Epithelial cell of proximal tubule (primary cell): ENCODE data around the gene ERC2. TPM values are rescaled to one million over a fixed set of nuclear protein-coding genes. Genes with fewer than 3 reads are reported as not detected.
"Not testable (repeated sequence)": the region's sequence is repeated elsewhere in the genome, so short reads cannot be mapped to it uniquely, and the experiment has no call there.

Source experiments
- DNase-seq: peaks from one replicate; pipeline ENCODE4 v3.0.0-alpha.2; 2011; ENCODE audit warnings: low read depth
- H3K4me3 ChIP-seq: 2 replicates; pipeline ENCODE4 v1.5.1; 2011; ENCODE audit warnings: low read depth, mild to moderate bottlenecking, low read length
- total RNA-seq: library from RNA; depleted of rRNA; stranded (reverse); fragments of >200 nt; gene quantifications from 2 replicates; pipeline ENCODE4 v1.2.3, GENCODE V29; 2015
- TF ChIP-seq, protein P1 (sequence below): conservative IDR thresholded peaks from 2 replicates; pipeline ENCODE4 v1.5.1; 2012; ENCODE audit warnings: low read depth, mild to moderate bottlenecking, low read length

ERC2 gene
- total RNA-seq: 2.7 and 6.0 TPM in 2 replicates

DNA sequence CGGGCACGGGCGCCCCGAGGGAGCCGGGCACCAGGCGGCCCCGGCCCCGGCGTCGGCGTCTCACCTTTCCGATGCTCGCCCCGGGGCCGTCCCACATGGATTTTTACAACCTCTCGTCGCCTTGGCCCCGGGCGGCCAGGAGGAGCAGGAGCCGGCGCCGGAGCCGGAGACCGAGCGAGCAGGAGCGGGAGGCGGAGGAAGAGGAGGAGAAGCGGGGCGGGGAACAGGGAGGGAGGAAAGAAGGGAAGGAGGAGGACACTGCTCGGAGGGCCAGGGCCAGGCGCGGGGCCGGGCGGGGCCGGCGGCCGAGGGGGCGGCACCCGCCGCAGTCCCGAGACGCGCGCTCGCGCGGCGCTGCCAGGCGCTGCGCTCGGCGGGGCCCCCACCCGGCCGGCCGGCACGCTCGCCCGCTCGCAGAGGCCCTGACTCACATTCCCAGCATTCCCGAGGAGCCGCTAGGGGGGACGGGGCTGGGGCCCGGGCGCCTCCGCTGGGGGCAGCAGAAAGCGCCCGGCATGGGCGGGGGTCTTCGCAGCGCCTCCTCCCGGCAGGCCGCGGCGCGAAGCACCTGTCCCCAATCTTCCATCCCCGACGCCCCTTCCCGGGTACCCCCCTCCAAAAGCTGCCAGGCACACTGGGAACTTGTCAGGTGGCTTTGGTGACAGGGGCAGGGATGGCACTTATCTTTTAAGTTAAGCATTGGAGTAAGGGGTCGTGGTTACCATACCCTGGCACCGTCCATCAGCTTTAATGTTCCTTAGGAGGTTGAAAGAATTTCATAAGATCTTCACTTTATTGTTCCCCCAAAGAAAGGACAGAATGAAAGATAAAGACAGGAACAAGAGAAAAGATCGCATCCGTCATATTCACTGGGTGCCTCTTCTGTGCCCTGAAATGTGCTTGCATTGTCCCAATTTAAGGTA is at the start of gene ERC2:
TSS of gene ERC2 (minus strand) at position 284 of the 923 bp plus-strand sequence.
- no peak for DNase-seq
- peak within 1 kb of the TSS; percentile 85 for H3K4me3 ChIP-seq
- TF ChIP-seq, protein P1, sequence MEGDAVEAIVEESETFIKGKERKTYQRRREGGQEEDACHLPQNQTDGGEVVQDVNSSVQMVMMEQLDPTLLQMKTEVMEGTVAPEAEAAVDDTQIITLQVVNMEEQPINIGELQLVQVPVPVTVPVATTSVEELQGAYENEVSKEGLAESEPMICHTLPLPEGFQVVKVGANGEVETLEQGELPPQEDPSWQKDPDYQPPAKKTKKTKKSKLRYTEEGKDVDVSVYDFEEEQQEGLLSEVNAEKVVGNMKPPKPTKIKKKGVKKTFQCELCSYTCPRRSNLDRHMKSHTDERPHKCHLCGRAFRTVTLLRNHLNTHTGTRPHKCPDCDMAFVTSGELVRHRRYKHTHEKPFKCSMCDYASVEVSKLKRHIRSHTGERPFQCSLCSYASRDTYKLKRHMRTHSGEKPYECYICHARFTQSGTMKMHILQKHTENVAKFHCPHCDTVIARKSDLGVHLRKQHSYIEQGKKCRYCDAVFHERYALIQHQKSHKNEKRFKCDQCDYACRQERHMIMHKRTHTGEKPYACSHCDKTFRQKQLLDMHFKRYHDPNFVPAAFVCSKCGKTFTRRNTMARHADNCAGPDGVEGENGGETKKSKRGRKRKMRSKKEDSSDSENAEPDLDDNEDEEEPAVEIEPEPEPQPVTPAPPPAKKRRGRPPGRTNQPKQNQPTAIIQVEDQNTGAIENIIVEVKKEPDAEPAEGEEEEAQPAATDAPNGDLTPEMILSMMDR: peak; percentile 36

DNA sequence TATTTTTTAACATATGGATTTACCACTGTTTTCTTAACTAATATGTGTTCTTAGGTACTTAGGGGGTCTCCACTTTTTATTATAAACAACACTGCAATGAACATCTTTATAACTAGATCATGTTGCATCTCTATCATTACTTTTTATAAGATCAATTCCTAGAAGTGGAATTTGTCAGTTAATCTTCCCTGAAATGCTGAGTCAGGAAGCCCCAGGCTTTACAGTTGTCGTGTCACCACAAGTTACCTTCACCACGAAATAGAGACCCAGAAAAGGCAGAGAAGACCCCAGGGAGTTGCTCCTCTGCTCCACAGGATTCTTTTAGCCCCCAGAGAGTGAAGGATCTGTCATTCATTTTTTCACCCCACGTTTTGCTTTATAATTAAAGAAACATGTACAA is 34.5 kb upstream of the ERC2 start:
- DNase-seq: no peak
- TF ChIP-seq, protein P1: no peak
- no peak overlapping the region for H3K4me3 ChIP-seq

DNA sequence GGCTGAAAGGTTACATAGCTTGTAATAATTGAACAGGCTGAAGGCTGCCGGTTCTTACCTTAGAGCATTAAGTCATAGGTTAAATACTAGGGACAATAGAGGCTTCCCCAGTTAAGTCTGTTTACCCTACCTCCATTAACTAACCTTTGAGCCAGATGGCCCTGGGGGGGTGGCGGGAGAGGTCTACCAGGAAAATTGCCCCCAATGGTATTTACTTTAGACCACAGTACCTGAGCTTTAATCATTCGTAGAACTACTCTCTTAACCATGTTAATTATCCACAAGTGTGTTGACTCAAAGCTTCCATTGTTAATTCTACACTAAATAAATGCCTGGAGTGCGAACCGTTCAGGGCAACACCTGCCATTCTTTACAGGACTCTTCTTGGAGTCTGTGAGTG is 28.1 kb upstream of the ERC2 start:
- not testable (repeated sequence) for H3K4me3 ChIP-seq
- peak; percentile 15 for DNase-seq

DNA sequence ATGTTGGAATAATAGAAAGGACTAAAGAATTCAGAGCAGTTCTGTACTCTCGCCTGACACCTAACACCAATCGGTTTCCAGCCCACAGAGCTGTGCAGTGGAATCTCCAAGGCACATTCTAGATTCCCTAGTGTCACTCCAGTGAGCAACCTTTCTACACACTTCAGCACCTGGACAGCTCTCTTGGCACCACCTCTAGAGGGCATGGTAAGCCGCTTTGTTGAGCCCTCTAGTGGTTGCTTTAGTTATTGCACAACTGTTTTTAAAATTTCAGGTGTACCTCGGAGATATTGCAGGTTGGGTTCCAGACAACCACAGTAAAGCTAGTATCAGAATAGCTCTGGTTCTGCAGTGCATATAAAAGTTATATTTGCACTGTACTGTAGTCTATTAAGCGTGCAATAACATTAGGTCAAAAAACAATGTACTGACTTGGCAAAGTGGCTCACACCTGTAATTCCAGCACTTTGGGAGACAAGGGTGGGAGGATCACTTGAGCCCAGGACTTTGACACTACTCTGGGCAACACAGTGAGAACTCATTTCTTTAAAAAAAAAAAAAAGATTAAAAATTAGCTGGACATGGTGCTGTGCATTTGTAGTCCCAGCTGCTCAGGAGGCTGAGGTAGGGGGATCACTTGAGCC is 26.5 kb upstream of the ERC2 start:
- no peak overlapping the region for H3K4me3 ChIP-seq
- peak; percentile 63 for DNase-seq
- TF ChIP-seq, protein P1: peak; percentile 98

DNA sequence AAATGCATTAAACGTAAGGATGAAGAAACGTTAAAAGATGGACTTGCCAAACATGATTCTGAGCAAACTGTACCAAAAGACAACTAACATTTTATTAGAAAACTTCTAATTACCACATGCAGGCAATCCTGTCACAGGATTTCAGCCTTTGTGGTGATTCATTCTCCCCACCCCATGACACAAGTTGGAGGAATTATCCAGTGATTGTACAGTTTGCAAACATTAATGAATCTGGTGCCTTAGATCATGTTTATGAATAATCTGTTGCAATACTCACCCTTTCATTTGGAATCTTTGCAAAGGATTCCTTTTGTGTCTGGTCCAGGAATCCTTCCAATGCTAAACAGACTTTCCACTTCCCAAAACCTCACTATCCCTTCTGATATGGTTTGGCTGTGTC is 23.3 kb upstream of the ERC2 start:
- TF ChIP-seq, protein P1: no peak
- DNase-seq: peak; percentile 68
- H3K4me3 ChIP-seq: no peak overlapping the region

DNA sequence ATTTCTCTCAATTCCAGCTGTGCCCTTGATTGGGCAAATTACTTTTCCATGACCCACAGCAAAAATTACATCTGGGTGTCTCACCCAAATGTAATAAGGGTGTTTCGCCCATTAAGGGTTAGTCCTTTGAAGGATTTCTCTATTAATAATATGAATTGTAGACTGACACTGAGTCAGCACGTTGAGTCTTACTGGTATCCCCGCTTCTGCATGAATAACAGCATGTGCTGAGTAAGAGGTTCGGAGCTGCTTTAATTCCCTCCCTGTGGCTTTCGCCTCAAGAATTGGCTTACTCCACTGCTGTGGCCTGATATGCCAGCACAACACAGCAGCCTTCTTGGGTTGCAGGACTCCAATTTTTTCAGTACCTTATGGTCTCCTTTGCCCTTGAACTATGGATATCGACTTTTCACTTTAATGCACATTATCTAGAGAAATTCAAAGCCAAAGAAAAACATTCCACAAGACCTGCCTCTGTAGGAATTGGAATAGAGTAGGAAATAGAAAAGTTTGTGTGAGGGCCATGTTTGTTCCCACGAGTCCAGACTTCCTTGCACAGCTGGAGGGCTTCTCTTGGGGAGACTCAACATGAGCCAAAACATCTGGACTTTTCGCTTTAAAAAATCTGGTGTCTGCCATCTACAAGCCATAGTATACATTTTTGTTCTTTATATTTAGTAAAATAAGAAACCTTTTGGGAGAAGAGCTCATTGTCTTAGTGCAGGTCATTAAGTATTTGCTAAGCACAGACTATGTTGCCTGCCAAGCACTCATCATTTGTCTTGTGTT is 20.7 kb upstream of the ERC2 start:
- DNase-seq: no peak

More for the DNA sequence above, 20.7 kb upstream of the ERC2 start:
- TF ChIP-seq, protein P1: no peak
- no peak overlapping the region for H3K4me3 ChIP-seq
